ENCODE data around the gene NTRK2.

Gene NTRK2

GRCh38 chr9:84659313-84659712 lies 10.2 kb upstream of the NTRK2 start (continued):
- TF ChIP-seq ZNF112 (tag by site-specific recombination; IDR thresholded peaks at IDR 0.05) (no peak), ZNF341 (tag by site-specific recombination; IDR thresholded peaks at IDR 0.05; ENCODE audit: low read depth) (no peak), INSM2 (tag by site-specific recombination; IDR thresholded peaks at IDR 0.05) (no peak), KLF8 (tag by site-specific recombination; IDR thresholded peaks at IDR 0.05) (no peak), ZNF843 (tag by site-specific recombination; IDR thresholded peaks at IDR 0.05) (no peak), ZEB2 (tag by site-specific recombination; IDR thresholded peaks at IDR 0.05) (no peak), YY2 (tag by site-specific recombination; IDR thresholded peaks at IDR 0.05) (no peak)

- TF ChIP-seq ZNF350 (tag by site-specific recombination; IDR thresholded peaks at IDR 0.05) (no peak), ZNF211 (tag by site-specific recombination; IDR thresholded peaks at IDR 0.05; ENCODE audit: low read depth) (no peak), GLIS1 (tag by site-specific recombination; IDR thresholded peaks at IDR 0.05) (no peak), ZEB2 (tag by site-specific recombination; IDR thresholded peaks at IDR 0.05) (no peak), EGR2 (tag by site-specific recombination; IDR thresholded peaks at IDR 0.05; ENCODE audit: low read depth) (no peak), ZNF514 (tag by site-specific recombination; IDR thresholded peaks at IDR 0.05) (no peak), ZNF747 (tag by site-specific recombination; IDR thresholded peaks at IDR 0.05) (no peak), ZNF2 (tag by site-specific recombination; IDR thresholded peaks at IDR 0.05) (no peak), ZBTB26 (tag by site-specific recombination; optimal IDR thresholded peaks at IDR 0.05) (no peak), ZNF169 (tag by site-specific recombination; IDR thresholded peaks at IDR 0.05) (no peak), ZNF341 (tag by site-specific recombination; IDR thresholded peaks at IDR 0.05; ENCODE audit: low read depth) (no peak), ZBTB10 (tag by site-specific recombination; IDR thresholded peaks at IDR 0.05) (no peak), ZNF488 (tag by site-specific recombination; IDR thresholded peaks at IDR 0.05) (no peak), ZSCAN30 (tag by site-specific recombination; IDR thresholded peaks at IDR 0.05) (no peak)
- H3K4me3 ChIP-seq (ENCODE audit: low read depth, low read length), result no peak overlapping the region
- no peaks in the 10 kb centered on the region for H3K36me3 ChIP-seq (ENCODE audit: control insufficient read depth in 2 of 2, insufficient read depth in 1 of 2, low read length in 2 of 2)
- ChIA-PET CTCF (no interaction called here), POLR2A (no interaction called here)
- no peaks in the 10 kb centered on the region for H3K4me1 ChIP-seq (ENCODE audit: control insufficient read depth, insufficient read depth, low read length)
- H3K27ac ChIP-seq (ENCODE audit: extremely low read depth, low read depth, low read length), result no peak overlapping the region
- no peaks in the 10 kb centered on the region for H3K9me3 ChIP-seq (ENCODE audit: control insufficient read depth, insufficient read depth, low read depth, low read length)
Measured at GRCh38 chr9:84659773-84660172, 9.8 kb upstream of the NTRK2 start.

All from HEK293 (cell line).